Cerebellar cortex (tissue), 1 donor: ENCODE results near the gene BCAS1.
"Not testable (repeated sequence)": the region's sequence is repeated elsewhere in the genome, so short reads cannot be mapped to it uniquely, and the experiment has no call there.

Source experiments
- DNase-seq: peaks from one replicate; pipeline ENCODE4 v3.0.0-alpha.2; 2015; ENCODE audit warnings: low spot score

BCAS1 gene

GRCh38 chr20:53942472-53942816 is 128.0 kb downstream of the BCAS1 start:
- DNase-seq: no peak

- DNase-seq: peak; percentile 55
Observed at GRCh38 chr20:53941680-53942471, 128.5 kb downstream of the BCAS1 start.

DNA sequence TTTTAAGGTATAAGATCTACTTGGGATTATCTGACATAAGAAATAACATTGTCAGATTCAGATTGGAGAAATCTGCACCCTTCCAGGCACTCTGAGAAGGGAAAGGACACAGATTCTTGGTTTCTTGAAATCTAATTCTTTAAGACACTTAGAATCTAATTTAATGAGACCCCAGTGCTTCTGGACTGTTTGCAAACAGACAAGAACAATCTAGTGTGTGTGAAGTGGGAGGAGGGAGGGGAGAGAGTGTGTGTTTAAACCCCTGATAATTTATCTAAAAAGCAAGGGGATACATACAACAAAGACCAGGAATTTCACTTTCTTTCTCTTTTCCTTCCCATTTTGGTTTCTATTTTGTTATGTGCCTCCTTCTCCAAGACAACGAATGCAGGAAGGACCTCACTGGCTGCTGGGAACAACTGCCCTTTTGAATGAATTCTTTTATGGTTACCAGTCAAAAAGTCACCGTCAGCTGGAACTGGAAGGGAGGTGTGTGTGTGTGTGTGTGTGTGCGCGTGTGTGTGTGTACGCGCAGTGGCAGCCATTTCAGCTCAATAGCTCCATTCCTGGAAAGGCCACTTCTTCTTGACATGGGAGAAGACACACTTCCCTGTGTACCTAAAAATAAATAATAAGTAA is 129.4 kb downstream of the BCAS1 start:
- peak; percentile 54 for DNase-seq

DNA sequence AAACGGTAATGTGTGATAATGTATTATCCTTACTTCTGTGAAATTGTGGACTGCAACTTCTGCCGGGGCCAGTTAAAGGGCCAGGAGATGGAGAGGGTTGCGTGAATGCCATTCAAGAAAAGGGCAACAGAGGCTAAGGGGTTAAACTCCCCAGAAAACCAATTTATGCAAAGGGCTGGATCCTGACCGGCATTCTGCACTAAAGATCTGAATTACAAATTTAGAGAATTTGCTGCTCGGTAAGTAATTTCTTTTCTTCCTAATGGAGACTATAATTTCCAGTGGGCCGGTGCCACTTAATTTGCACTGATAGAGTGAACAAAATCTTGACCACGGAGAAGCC is 130.1 kb downstream of the BCAS1 start:
- DNase-seq: no peak

- DNase-seq: peak; percentile 90
Observed at GRCh38 chr20:53939572-53940359, 130.6 kb downstream of the BCAS1 start.

DNA sequence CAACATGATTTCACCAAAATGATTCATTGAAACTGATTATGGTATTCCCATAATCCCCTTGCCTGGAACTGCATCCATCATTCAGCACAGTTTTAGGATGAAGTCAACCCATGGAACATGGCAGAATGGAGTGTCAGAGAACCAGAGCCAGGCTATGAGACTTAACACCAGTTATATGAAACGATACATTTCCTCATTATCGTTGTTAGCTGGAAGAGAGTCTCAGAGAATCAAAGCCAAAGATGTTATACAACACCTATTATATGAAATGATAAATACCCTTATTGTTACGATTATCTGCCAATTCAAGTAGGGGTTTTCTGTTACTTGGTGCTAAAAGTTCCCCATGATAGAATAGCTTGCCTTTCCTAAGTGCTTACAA is 131.2 kb downstream of the BCAS1 start:
- DNase-seq: no peak

DNA sequence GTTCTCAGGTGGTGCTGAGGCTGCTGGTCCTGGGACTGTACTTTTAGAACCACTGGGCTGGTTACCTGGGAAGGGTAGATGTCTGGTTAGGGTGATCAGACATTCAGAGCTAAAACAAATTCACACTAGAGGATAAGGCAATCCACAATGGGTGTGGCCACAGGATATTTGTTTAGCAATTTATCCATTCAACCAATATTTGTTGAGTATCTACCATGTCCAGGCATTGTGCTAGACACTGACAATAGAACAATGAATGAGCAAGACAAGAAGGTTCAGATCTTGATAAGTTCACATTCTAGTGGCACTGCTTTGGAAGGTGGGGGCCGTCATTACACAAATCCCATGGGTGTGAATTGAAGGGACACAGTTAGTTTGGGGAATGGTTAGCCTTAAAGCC is 131.7 kb downstream of the BCAS1 start:
- DNase-seq: no peak

- no peak for DNase-seq
Observed at GRCh38 chr20:53937929-53938367, 132.4 kb downstream of the BCAS1 start.

- no peak for DNase-seq
Observed at GRCh38 chr20:53937339-53937741, 133.1 kb downstream of the BCAS1 start.

DNA sequence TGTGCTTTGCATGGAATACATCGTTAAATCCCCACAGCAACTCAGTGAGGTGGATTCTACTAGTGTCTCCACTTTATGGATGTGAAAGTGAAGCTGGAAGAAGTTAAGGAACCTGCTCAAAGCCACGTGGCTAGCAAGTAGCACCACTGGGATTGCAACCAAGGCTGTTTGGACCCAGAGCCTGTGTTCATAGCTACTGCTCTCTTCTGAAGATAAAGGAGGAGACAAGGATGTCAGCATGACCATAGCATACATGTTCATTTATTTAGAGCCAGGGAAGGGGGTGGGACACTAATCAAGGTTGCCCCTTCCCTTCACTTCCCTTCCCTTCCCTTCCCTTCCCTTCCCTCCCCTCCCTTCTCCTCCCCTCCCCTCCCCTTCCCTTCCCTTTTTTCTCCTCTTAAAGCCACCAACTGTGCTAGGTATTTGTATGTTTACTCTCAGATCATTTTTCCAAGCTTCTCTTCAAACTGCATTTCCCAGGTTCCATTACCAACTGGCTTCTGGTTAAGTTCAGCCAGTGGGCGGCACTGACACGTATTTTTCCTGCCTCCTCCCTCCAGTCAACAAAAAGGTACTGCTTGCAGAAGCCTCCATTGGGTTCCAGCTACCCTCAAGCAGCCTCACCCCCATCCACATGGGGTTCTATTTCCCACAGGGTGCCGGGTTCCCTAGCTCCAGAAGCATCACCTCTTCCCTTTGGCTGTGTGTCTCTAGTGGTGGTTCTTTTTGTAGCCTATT is 134.9 kb downstream of the BCAS1 start:
- no peak for DNase-seq

- no peak for DNase-seq
Observed at GRCh38 chr20:53934421-53935343, 135.7 kb downstream of the BCAS1 start.

DNA sequence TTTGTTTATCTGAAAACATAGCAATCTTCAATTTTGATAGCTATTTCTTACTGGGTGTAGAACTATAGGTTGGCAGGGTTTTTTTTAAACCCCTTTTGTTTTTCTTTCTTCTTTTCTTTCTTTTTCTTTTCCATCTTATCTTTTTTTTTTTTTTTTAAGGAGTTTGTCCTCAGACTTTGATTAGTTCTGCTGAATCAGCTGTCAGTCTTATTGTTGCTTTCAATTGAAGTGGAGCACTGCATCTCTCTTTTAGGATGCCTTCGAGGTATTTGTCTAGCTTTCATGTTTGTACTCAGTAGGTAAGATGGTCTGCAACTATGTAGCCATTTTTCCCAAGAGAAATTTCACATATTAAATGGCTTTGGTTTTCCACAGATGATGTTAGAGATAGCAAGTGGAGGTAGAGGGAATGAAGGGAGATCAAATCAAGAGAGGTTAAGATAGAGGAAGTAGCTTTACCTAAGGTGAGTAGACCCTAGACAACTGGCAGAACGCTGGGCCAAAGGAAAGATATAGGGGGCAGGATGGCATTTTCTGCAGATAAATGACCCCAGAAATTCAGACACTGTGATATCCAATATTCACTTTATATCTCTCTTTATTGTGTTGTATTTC is 137.1 kb downstream of the BCAS1 start:
- no peak for DNase-seq

DNA sequence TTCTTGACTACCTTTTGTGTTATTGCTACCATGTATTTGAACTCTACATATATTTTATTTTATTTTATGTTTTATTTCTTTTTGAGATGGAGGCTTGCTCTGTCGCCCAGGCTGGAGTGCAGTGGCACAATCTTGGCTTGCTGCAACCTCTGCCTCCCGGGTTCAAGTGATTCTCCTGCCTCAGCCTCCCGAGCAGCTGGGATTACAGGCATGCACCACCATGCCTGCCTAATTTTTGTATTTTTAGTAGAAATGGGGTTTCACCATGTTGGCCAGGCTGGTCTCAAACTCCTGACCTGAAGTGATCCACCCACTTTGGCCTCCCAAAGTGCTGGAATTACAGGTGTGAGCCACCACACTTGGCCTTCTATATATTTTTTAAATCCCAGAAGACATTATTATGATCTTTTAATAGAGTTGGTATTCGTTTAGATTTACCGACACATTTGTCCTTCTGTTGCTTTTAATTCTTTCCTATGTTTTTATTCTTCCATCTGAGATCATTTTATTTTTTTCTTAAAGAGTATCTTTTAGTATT is 137.7 kb downstream of the BCAS1 start:
- not testable (repeated sequence) for DNase-seq

DNA sequence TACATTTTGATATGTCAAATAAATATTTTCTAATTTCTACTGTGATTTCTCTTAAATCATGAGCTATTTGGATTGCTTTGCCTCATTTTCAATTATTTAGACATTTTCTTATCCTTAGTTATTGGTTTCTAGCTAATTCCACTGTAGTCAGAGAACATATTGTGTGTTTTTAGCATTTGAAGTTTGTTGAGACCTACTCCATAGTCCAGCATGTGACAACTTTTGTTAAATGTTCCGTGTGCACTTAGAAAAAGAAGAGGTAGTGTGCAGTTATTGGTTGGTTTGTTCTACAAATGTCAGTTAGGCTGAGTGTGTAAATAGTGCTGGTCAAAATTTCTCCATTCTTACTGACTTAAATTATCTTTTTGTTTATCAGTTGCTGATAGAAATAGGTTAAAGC is 138.8 kb downstream of the BCAS1 start:
- DNase-seq: no peak

- DNase-seq: no peak
Observed at GRCh38 chr20:53930651-53931504, 139.5 kb downstream of the BCAS1 start.

- DNase-seq: no peak
Observed at GRCh38 chr20:53929974-53930650, 140.3 kb downstream of the BCAS1 start.

DNA sequence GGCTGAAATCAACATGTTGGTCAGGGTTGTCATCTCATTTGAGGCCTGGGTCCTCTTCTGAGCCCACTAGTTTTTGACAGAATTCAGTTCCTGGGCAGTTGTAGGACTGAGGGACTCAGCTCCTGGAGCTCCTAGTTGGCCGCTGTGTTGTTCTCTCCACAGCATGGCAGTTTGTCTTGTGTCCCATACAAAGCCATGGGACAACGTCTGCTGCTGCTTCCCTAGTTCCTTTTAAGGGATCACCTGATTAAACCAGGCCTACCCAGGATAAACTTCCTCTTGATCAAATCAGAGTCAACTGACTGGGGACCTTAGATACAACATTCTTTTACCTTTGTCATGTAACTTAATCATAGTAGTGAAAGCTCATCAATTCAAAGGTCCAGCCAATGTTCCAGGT is 141.0 kb downstream of the BCAS1 start:
- no peak for DNase-seq

DNA sequence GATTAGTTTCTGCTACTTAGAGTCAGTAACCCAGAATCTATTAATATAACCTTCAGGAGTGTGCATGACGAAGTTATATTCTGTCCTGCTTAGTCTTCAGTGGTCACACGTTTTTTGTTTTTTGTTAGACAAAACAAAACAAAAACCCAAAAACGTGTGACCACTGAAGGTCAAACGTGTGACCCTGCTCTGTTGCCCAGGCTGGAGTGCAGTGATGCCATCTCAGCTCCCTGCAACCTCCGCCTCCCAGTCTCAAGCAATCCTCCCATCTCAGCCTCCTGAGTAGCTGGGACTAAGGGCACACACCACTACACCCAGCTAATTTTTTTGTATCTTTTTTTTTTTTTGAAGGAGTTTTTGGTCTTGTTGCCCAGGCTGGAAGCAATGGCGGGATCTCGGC is 142.4 kb downstream of the BCAS1 start:
- no peak for DNase-seq

DNA sequence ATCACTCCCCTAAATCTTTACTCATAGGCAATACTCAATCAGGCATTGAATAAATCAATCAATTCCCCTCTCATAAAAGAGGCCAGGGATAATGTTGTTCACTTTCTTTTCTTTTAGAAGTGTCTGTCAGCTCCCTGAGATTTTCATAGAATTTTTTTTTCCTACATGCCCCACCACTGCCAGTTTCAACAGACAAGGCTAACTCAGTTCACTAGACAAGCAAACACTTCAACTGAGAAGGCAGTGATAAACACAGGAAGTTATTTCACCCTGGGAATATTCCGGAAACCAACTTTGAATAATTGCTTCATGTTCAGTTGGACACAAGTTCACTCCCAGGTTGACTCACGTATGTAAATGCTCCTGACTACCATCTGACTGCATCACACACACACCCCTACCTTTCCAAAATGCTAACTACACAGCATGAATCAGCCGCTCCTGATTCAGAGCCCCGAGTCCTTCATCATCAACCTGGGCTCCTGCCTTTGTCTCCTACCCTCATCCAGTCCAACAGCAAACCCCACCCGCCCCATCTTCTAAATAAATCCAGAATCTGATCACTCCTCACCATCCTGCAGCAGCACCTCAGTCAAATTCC is 143.9 kb downstream of the BCAS1 start:
- DNase-seq: no peak
